Cardiac muscle cell (in vitro differentiated cells and primary cell): ENCODE data around the gene PRKCA. TPM values are rescaled to one million over a fixed set of nuclear protein-coding genes. Genes with fewer than 3 reads are reported as not detected.

Source experiments
- DNase-seq, 2 donors: peaks; one replicate each; pipeline versions ENCODE4 v3.0.0 to v3.0.0-alpha.2; 2010 to 2017; ENCODE audit warnings: low read depth in 1 of 2, low spot score in 1 of 2
- H3K27ac ChIP-seq: fragments of 200-600 bp; sonication (generic); 2 replicates; pipeline ENCODE4 v1.5.1; 2016
- H3K27me3 ChIP-seq: fragments of 200-600 bp; sonication (generic); 2 replicates; pipeline ENCODE4 v1.6.0; 2016; ENCODE audit warnings: control low read depth
- H3K36me3 ChIP-seq: fragments of 200-600 bp; sonication (generic); 2 replicates; pipeline ENCODE4 v1.5.1; 2016; ENCODE audit warnings: control low read depth
- H3K4me1 ChIP-seq: fragments of 200-600 bp; sonication (generic); 2 replicates; pipeline ENCODE4 v1.8.1; 2017; ENCODE audit warnings: low read depth, mild to moderate bottlenecking, mixed run types
- H3K4me3 ChIP-seq: fragments of 200-600 bp; sonication (generic); 2 replicates; pipeline ENCODE4 v1.5.1; 2016; ENCODE audit warnings: mild to moderate bottlenecking
- H3K9me3 ChIP-seq: fragments of 200-600 bp; sonication (generic); 2 replicates; pipeline ENCODE4 v1.5.1; 2017; ENCODE audit warnings: low read depth, mild to moderate bottlenecking, control low read depth
- polyA plus RNA-seq: library from polyadenylated mRNA; unstranded; fragments of >200 nt; fragmentation: Nextera tagmentation; extraction: Ambion mirVana; gene quantifications from 2 replicates; pipeline ENCODE4 v1.2.1, GENCODE V29; 2016
- total RNA-seq: library from RNA; depleted of rRNA; stranded (reverse); fragments of >200 nt; gene quantifications from 2 replicates; pipeline ENCODE4 v1.2.3, GENCODE V29; 2016
- TF ChIP-seq, protein P1 (sequence below): IDR thresholded peaks from 2 replicates; pipeline ENCODE4 v1.5.1; 2012; ENCODE audit warnings: low read depth, mild to moderate bottlenecking, low read length

The PRKCA gene
- total and polyA plus RNA-seq, 2 experiments from 2014 or later: 3.1 to 10.3 TPM

DNA sequence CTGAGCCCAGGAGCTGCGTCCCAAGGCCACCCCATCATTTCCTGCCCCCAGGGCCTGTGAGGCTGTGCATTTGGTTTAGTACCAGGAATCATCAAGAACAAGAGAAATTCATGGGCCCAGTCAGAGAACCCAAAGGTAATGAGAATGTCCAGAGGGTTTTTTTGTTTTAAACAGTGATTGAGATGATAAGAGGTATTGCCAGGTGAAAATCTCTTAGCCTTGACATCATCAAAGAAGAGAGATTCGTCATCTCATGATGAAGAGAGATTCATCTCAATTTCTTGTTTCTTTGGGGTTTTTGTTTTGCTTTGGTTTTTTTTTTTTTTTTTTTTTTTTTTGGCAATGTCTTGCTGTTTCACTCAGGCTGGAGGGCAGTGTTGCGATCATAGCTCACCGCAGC is 361.9 kb downstream of the PRKCA start:
- Histone ChIP-seq H3K36me3 (no peaks in the 10 kb centered on the region), H3K9me3 (no peaks in the 10 kb centered on the region), H3K27ac (no peak overlapping the region), H3K27me3 (no peaks in the 10 kb centered on the region), H3K4me1 (peaks cover 7% of the 10 kb centered on the region), H3K4me3 (no peak overlapping the region)
- TF ChIP-seq, protein P1, sequence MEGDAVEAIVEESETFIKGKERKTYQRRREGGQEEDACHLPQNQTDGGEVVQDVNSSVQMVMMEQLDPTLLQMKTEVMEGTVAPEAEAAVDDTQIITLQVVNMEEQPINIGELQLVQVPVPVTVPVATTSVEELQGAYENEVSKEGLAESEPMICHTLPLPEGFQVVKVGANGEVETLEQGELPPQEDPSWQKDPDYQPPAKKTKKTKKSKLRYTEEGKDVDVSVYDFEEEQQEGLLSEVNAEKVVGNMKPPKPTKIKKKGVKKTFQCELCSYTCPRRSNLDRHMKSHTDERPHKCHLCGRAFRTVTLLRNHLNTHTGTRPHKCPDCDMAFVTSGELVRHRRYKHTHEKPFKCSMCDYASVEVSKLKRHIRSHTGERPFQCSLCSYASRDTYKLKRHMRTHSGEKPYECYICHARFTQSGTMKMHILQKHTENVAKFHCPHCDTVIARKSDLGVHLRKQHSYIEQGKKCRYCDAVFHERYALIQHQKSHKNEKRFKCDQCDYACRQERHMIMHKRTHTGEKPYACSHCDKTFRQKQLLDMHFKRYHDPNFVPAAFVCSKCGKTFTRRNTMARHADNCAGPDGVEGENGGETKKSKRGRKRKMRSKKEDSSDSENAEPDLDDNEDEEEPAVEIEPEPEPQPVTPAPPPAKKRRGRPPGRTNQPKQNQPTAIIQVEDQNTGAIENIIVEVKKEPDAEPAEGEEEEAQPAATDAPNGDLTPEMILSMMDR: no peak
- no peak for DNase-seq

DNA sequence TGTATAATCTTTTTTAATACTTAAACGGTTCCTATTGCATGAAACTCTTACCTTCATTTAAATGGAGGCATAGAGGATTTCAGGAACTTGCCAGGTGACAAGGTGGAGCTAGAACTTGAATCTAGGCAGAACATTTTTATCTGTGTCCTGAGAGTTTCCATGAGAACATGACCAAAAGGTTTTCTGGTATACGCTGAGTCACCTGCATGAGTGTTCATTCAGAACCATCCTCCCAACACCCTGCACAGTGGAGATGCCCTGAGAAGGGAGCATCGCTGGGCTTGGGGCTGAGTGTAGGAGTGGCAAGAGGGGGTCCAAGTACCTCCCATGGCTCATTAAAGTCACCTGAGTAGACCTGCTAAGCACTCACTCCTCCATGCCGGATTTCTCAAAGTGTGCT is 362.8 kb downstream of the PRKCA start:
- H3K27me3 ChIP-seq: no peaks in the 10 kb centered on the region
- TF ChIP-seq, protein P1: no peak

DNA sequence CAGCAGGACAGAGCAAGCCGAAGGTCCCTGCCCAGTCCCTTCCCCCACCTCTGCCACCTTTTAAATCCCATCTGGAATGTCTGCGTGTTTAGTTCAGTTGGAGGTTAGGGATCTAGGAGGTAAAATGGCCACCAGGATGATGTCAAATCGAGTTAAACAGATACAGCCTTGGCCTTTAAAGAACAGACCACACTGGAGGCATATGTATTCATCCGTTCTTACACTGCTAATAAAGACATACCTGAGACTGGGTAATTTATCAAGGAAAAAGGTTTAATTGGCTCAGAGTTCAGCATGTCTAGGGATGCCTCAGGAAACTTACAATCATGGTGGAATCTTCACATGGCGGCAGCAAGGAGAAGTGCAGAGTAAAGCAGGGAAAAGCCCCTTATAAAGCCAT is 364.7 kb downstream of the PRKCA start:
- Histone ChIP-seq H3K27ac (no peak overlapping the region), H3K36me3 (no peaks in the 10 kb centered on the region)

More for the DNA sequence above, 362.8 kb downstream of the PRKCA start:
- DNase-seq: no peak
- Histone ChIP-seq H3K4me3 (no peak overlapping the region), H3K36me3 (no peaks in the 10 kb centered on the region), H3K27ac (no peak overlapping the region), H3K9me3 (no peaks in the 10 kb centered on the region), H3K4me1 (peaks cover 7% of the 10 kb centered on the region)

DNA sequence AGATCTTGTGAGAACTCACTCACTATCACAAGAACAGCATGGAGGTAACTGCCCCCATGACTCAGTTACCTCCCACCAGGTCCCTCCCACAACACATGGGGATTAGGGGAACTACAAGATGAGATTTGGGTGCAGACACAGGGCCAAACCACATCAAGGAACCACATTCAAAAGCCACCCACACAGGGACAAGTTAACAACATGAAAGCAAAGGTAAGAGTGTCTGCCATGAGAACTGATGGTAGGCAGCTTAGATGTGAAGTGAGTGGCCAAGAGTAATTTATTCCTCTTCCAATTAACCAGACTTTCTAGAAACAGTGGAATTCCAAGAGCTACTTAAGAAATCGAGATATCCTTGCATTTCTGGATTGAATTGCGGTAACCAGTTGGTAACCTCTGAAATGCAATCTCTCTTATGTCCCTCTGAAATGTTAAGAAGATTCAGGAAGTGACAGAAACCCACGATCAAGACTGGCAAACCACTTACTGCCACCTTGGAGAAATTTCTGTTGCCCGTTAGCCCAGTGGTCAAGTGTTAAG is 365.1 kb downstream of the PRKCA start:
- Histone ChIP-seq H3K4me1 (peaks cover 7% of the 10 kb centered on the region), H3K36me3 (no peaks in the 10 kb centered on the region), H3K27ac (no peak overlapping the region), H3K4me3 (no peak overlapping the region), H3K27me3 (no peaks in the 10 kb centered on the region), H3K9me3 (no peaks in the 10 kb centered on the region)
- DNase-seq: no peak
- TF ChIP-seq, protein P1: no peak

More for the DNA sequence above, 364.7 kb downstream of the PRKCA start:
- H3K9me3 ChIP-seq: no peaks in the 10 kb centered on the region
- TF ChIP-seq, protein P1: no peak
- H3K4me3 ChIP-seq: no peak overlapping the region
- peaks cover 7% of the 10 kb centered on the region for H3K4me1 ChIP-seq
- no peak for DNase-seq
- no peaks in the 10 kb centered on the region for H3K27me3 ChIP-seq

DNA sequence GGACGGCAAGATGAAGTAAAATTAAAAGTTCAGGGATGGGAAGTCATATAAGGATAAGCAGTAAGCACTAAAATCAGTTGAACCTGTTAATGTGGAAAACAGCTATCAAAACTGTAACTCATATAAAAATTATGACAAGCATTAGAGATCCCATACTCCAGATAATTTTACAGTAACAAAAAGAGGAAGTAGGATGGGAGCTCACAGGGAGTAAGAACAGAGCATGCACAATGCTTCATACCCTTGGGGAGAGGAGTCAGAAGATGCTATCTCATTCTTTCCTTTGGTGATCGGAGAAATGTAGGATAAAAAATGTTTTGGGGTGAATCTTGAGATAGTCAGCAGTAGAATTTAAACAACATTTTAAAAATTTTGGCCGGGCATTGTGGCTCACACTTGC is 367.8 kb downstream of the PRKCA start:
- Histone ChIP-seq H3K36me3 (no peaks in the 10 kb centered on the region), H3K4me1 (no peaks in the 10 kb centered on the region), H3K27me3 (no peaks in the 10 kb centered on the region), H3K4me3 (no peak overlapping the region), H3K9me3 (no peaks in the 10 kb centered on the region), H3K27ac (no peak overlapping the region)
- DNase-seq: no peak
- TF ChIP-seq, protein P1: no peak

DNA sequence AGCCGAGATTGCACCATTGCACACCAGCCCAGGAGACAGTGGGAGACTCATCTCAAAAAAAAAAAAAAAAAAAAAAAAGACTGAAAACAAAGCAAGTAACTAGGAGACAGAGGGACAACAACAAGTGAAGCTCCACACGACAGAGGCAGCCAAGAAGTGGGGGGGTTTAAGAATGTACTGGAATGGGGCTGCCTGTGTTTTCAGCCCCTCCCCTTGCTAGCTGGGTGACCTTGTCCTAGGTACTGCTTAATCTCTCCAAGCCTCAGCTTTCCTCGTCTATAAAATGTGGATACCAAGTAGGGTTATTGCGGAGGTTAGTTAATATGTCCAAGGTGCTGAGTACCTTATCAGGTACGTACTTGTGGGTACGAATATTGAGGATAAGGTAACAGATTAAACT is 368.7 kb downstream of the PRKCA start:
- H3K36me3 ChIP-seq: no peaks in the 10 kb centered on the region
- no peak overlapping the region for H3K4me3 ChIP-seq
- H3K27me3 ChIP-seq: no peaks in the 10 kb centered on the region
- no peak overlapping the region for H3K27ac ChIP-seq
- TF ChIP-seq, protein P1: no peak
- DNase-seq: no peak
- H3K4me1 ChIP-seq: no peaks in the 10 kb centered on the region
- no peaks in the 10 kb centered on the region for H3K9me3 ChIP-seq
